ENCODE measurements around the gene AFG1L. TPM values are rescaled to one million over a fixed set of nuclear protein-coding genes. Genes with fewer than 3 reads are reported as not detected.

Gene AFG1L
- total and polyA plus RNA-seq, 12 donors = 2.5 to 13.5 (median 6.6) TPM

DNA sequence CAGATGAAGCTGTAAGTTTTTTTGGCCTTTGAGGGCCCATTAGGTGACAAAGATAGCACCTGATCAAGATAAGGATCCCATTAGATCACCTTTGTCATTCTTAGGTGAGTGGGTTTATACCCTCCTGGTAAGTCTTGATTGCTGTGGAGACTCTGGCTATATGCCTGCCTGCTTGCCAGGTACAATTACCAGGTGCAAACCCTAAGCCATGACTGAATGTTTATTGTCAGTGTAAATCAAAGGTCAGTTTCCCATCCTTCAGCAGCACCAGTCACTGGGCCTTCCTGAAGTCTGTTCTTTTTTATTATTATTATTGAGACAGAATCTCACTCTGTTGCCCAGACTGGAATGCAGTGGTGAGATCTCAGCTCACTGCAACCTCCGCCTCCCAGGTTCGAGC is 159.5 kb downstream of the AFG1L start:
- WGBS, 4 donors = 90 to 100% (median 98%) methylated on average over 2 of the region's 2 CpGs
- Histone ChIP-seq H3K36me3 (replicated peaks in 1 of 2) (no peaks in the 10 kb centered on the region), H3K27me3 (no peaks in the 10 kb centered on the region), H3K4me1 (replicated peaks in 1 of 2) (peaks cover 16 to 21% of the 10 kb centered on the region in 2 donors), H3K4me3 (no peak overlapping the region), H3K9me3 (replicated peaks in 1 of 3) (no peaks in the 10 kb centered on the region), H3K27ac (no peak overlapping the region)
- TF ChIP-seq, protein P1, sequence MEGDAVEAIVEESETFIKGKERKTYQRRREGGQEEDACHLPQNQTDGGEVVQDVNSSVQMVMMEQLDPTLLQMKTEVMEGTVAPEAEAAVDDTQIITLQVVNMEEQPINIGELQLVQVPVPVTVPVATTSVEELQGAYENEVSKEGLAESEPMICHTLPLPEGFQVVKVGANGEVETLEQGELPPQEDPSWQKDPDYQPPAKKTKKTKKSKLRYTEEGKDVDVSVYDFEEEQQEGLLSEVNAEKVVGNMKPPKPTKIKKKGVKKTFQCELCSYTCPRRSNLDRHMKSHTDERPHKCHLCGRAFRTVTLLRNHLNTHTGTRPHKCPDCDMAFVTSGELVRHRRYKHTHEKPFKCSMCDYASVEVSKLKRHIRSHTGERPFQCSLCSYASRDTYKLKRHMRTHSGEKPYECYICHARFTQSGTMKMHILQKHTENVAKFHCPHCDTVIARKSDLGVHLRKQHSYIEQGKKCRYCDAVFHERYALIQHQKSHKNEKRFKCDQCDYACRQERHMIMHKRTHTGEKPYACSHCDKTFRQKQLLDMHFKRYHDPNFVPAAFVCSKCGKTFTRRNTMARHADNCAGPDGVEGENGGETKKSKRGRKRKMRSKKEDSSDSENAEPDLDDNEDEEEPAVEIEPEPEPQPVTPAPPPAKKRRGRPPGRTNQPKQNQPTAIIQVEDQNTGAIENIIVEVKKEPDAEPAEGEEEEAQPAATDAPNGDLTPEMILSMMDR (IDR thresholded peaks at IDR 0.05) = no peak
- no peak for TF ChIP-seq POLR2A (IDR thresholded peaks at IDR 0.05)
- no peak for DNase-seq
- intact Hi-C loops (cut with DNase I) = no loop called here

DNA sequence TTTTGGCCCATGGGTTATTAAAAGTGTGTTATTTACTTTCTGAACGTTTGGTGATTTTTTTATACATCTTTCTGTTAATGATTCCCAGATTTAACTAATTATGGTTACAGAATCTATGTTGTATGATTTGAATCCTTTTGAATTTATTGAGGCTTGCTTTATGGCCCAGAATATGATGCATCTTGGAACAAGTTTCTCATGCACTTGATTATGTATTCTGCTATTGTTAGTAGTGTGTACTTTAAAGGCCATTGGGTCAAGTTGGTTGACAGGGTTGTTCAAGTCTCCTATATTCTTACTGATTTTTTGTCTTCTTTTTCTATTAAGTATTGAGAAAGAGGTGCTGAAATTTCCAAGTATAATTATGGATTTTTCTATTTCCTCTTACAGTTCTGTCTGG is 160.8 kb downstream of the AFG1L start:
- H3K4me1 ChIP-seq (replicated peaks in 1 of 2) = peaks cover 16 to 21% of the 10 kb centered on the region in 2 donors
- H3K4me3 ChIP-seq = no peak overlapping the region
- WGBS, 4 donors = 40 to 64% (median 53%) methylated on average over 1 of the region's 1 CpG
- no peak for DNase-seq
- intact Hi-C loops (cut with DNase I) = no loop called here
- no peak overlapping the region for H3K27ac ChIP-seq
- H3K36me3 ChIP-seq (replicated peaks in 1 of 2) = no peaks in the 10 kb centered on the region
- H3K9me3 ChIP-seq (replicated peaks in 1 of 3) = no peaks in the 10 kb centered on the region
- no peaks in the 10 kb centered on the region for H3K27me3 ChIP-seq
- TF ChIP-seq POLR2A (IDR thresholded peaks at IDR 0.05) = no peak
- TF ChIP-seq, protein P1 (IDR thresholded peaks at IDR 0.05) = no peak

DNA sequence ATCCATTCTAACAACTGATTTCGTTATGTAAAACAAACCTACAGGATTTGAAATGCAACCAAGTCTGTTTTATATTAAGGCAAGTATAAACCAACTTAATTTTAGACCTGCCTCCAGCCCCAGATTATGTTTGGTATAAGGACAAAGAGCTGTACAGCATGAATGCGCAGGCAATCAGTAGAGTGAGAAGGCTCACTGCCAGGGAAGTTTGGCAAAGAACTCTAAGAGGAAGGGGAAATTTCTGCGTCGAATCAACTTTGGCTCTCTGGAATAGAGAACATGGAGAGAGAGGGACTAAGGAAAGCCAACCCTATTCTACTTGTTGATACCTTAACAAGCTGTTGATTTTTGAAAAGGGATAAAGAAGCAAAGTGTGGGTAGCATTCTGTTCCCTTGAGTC is 168.9 kb downstream of the AFG1L start:
- TF ChIP-seq, protein P1 (IDR thresholded peaks at IDR 0.05) = no peak
- no peak for TF ChIP-seq POLR2A (IDR thresholded peaks at IDR 0.05)
- no peaks in the 10 kb centered on the region for H3K27me3 ChIP-seq
- H3K36me3 ChIP-seq (replicated peaks in 1 of 2) = no peaks in the 10 kb centered on the region
- no peaks in the 10 kb centered on the region for H3K9me3 ChIP-seq (replicated peaks in 1 of 3)
- no peak overlapping the region for H3K4me3 ChIP-seq
- DNase-seq = no peak
- no peak overlapping the region for H3K27ac ChIP-seq
- 65 to 78% (median 68%) methylated on average over 4 of the region's 4 CpGs for WGBS, 4 donors
- peaks cover 0 to 9% of the 10 kb centered on the region in 2 donors for H3K4me1 ChIP-seq (replicated peaks in 1 of 2)
- intact Hi-C loops (cut with DNase I) = no loop called here

DNA sequence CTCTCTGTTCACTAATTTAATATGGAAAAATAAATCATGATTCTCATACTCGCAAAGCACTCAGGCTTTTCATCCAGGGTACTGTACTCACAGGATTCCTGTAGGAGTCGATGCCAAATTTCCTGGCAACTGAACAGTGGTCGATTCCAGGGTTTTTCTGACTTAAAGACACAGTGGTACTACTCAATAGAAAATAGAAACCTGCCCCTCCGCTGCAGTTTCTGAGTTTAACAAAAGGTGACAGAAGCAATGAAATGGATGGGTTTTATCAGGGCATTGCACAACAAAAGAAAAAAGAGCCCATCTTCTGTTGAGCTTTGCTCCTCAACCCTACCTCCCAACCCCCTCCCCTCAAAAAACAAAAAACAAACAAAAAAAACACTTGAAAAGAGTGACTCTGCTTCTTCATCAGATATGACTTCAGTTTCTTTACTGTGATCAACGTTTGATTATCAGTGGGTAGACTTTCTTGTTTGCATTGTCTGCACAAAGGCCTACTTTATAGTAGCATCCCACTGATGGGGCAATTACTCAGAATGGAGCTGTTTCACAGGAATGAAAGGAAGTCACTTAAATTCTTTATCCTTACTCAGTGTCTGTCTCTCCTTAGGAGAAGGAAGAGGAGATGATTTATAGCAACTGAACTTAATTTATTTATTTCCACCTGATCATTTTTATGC is 169.7 kb downstream of the AFG1L start:
- Histone ChIP-seq H3K36me3 (replicated peaks in 1 of 2) (no peaks in the 10 kb centered on the region), H3K27ac (no peak overlapping the region), H3K9me3 (replicated peaks in 1 of 3) (no peaks in the 10 kb centered on the region), H3K4me3 (no peak overlapping the region), H3K4me1 (replicated peaks in 1 of 2) (peaks cover 0 to 9% of the 10 kb centered on the region in 2 donors), H3K27me3 (no peaks in the 10 kb centered on the region)
- no peak for TF ChIP-seq POLR2A (IDR thresholded peaks at IDR 0.05)
- TF ChIP-seq, protein P1 (IDR thresholded peaks at IDR 0.05) = no peak
- no peak for DNase-seq
- WGBS, 4 donors = 58 to 68% (median 63%) methylated on average over 5 of the region's 5 CpGs
- intact Hi-C loops (cut with DNase I) = no loop called here

Data from adrenal gland (tissue), 12 donors.